HK-2 (cell line): ENCODE data around the gene MGA.

Experiments used
- DNase-seq: peaks from one replicate; pipeline ENCODE4 v3.0.0-alpha.2; 2018; ENCODE audit not compliant: unreplicated experiment

MGA gene

GRCh38 chr15:41782371-41783282, 122.4 kb downstream of the MGA start:
- DNase-seq = no peak

DNA sequence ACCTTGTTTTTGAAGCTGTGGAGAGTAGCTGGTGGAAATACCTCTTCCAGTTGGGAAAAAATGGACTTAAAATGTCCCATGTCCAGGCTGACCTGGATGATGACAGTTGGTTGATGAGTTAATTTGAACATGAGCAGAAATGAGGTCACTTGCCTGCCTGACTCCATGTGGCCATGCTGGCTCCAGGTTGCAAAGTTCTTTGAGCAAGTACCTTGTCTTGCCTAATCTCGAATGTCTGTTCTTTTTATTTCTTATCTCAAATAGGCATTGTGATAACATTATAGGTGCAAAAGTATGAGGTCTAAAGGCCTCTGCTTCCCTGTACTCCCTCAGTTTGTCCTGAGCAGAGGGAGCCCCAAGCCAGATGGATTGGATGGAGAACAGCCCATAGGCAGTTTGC, 123.1 kb downstream of the MGA start:
- DNase-seq = no peak

GRCh38 chr15:41788262-41788661, 128.1 kb downstream of the MGA start:
- no peak for DNase-seq

GRCh38 chr15:41789236-41789635, 129.0 kb downstream of the MGA start:
- no peak for DNase-seq

DNA sequence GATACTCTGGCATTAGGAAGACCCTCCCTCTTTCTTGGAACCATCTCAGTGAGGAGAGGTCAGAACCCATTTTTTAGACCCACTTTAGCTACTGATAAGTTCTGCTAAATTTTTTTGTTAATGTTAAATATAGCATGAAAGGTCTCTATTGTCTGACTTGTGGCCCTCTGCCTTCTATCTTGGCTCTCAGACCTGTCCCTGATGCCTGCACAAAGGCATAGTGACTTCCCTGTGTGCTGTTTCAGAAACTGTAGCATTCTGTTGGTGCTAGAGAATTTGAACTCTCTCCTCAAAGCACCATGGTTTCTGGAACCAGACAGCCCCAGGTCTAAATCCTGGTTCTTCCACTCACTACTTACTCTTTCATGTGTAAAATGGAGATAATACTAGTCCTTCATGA, 129.5 kb downstream of the MGA start:
- DNase-seq = no peak

DNA sequence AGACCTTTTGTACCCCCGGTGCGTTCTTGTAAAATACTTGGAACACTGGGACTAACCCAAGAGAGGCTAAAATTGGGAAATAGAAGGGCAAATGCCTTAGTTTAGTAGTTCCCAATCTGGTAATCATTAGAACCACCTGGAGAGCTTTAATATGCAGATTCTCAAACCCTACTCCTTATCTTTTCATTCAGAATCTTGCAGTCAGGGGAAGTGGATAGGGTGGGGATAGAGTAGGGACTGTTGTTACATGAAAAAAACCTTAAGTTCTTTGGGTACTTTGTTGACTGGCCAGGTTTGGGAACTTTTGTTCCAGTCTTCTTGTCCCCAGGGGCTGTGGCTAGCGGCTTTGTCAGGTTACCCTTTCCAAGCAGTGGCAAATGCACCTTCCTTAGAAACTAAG, 130.0 kb downstream of the MGA start:
- no peak for DNase-seq

DNA sequence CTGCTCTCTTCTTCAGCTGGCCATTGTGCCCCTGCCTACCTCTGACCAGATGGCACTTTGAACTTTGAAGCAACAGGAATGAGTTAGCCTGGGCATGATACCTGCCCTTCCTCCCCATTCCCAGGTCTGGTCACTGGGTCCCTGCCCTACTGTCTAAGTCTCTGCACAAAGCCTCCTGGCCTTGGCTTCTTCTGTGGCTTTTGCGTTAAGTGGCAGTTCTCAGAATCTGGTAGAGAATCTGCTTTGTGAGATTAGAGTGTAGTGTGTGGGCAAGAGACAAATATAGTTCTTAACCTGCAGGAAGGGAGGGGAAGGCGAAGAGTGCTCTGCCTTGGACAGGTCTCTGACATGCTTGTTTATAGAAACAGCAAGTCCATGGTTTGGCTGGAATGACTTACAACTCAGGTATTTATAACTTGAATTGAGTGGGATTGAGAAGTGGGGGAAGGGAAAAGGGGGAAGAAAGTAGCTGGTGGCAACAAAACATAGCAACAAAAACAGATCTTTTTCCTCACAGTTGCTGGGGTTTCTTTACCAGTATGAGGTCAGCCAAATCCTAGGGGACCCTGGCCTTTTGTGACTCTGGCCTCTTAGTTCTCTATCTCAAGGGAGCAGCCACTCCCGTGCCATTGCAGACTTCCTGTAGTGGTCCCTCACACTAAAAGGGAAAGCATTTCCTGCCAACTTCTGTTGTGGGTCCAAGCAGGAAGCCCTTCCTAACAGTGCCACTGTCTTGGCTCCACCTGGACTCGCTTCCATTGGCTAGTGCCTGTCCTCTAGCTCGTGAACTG, 130.7 kb downstream of the MGA start:
- no peak for DNase-seq

- no peak for DNase-seq
Measured at GRCh38 chr15:41791547-41791937, 131.3 kb downstream of the MGA start.

- DNase-seq = no peak
Measured at GRCh38 chr15:41792000-41792637, 131.9 kb downstream of the MGA start.

DNA sequence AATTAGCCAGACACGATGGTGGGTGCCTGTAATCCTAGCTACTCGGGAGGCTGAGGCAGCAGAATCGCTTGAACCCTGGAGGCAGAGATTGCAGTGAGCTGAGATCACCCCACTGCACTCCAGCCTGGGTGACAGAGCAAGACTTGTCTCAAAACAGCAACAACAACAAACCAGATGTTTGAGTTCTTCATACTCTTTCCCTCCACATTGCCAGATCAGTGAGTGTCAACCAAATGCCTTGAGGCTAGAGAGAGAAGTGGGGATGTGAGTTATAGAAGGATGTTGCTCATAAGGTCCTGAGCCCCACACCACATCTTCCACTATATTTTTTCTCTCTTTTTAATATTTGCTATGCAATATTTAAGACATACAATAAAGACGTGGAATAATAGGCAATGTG, 133.9 kb downstream of the MGA start:
- DNase-seq = no peak

DNA sequence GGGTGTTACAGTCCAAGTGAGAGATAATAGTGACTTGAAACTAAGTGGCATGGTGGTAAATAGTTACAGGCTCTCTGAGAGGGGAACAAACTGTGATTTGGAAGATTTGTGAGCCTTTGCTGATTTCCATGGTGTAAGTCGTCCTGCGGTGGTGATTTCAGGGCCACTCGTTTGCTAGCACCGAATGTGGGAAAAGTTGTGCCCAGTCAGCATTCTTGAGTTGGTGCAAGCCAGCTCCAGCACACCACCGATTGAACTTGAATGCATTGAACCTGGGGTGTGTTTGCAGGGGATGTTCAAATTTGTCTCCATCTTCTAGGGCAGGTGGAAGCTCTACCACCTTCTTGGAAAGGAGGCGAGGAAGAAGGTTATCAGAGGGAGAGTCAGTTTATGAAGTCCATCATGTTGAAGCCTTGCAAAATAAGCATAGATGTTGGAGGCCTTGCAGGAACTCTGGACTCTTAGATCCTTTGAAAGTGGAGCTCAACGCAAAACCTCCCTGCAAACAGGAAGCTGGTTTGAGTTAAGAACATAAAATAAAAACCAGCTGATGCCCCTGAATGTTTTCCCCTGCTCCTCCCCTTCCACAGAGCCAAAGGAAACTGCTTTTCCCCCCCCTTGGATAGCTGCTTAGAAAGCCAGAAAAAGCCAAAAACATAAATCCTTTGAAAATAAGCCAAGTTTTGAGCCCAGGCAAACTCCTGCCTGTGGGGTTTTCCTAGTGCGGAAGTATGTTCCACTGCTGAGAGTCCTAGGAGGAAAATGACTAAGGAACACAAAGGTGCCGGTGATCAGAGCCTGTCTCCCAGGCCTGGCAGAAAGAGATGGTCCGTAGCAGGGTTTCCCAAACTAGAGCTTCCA, 136.0 kb downstream of the MGA start:
- DNase-seq = no peak

GRCh38 chr15:41797201-41797944, 137.2 kb downstream of the MGA start:
- no peak for DNase-seq

DNA sequence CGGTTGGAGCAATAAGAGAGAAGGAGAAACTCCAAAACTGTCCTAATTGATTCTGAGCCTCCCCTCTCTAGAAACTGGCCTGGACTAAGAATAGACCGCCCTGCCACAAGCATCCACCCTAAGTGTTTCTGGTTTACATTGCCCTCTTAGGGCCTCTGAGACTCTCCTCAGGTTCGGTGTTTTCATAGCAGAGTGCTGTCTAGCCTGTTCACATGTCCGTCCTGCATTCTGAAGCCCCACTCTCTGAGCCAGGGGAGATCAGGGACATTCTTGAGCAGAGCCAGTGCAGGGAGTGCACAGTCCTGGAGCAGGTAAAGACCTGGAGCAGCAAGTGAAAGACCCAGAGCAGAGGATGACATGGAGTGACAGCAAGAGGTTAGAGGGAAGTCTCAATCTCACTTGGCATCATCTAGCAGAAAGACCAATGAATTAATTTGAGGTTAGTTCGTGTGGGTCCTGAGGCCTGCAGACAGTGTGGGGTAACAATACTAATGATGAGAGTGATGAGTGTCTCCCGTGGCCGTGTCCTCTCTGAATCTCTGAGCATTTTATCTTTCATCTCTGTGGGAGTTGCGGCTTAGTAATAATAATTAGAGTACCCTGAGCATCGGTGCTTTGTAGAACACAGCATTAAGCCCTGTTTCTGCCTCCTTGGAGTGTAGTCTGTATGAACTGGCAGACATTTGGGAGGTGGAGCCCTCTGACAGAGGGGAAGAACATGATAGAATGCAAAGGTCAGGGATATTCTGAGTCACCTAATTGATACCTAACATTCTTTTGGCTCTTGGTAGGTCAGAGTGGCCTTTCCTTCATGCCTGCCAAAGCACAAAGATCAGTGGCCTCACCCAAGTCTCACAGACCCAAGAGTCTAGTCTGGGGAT, 138.6 kb downstream of the MGA start:
- DNase-seq = no peak

GRCh38 chr15:41799488-41799805, 139.2 kb downstream of the MGA start:
- no peak for DNase-seq

DNA sequence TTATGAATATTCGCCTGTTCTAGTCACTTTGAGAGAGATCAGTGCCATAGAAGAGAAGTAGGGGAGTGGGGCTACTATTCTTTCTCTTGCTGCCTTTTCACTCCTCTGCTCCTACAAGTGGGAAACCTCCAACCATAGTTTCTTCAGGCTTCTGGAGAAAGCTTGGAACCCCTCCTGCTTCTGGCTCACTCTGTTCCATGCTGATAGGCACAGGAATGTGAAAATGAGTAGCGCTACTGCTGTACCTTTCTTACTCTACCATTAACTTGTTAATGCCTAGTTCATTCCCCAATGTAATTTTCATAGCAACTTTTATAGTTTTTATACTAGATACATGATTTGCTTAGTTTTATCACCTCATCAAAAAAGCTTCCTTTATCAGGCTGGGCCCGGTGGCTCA, 141.0 kb downstream of the MGA start:
- DNase-seq = no peak

DNA sequence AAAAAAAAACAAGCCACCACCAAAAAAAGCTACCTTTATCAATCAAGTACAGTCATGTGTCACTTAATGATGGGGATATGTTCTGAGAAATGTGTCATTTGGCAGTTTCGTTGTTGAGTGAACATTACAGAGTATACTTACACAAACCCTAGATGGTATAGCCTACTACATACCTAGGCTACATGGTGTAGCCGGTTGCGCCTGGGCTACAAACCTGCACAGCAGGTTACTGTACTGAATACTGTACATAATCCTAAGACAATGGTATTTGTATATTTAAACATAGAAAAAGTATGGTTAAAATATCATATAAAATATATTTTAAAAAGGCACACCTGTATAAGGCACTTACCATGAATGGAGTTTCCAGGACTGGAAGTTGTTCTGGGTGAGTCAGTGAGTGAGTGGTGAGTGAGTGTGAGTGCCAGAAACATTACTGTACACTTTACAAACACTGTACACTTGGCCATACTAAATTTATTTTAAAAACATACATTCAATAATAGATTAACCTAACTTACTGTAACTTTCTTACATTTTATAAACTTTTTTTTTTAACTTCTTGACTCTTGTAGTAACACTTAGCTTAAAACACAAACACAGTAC, 141.7 kb downstream of the MGA start:
- DNase-seq = no peak

GRCh38 chr15:41804361-41804760, 144.2 kb downstream of the MGA start:
- no peak for DNase-seq

DNA sequence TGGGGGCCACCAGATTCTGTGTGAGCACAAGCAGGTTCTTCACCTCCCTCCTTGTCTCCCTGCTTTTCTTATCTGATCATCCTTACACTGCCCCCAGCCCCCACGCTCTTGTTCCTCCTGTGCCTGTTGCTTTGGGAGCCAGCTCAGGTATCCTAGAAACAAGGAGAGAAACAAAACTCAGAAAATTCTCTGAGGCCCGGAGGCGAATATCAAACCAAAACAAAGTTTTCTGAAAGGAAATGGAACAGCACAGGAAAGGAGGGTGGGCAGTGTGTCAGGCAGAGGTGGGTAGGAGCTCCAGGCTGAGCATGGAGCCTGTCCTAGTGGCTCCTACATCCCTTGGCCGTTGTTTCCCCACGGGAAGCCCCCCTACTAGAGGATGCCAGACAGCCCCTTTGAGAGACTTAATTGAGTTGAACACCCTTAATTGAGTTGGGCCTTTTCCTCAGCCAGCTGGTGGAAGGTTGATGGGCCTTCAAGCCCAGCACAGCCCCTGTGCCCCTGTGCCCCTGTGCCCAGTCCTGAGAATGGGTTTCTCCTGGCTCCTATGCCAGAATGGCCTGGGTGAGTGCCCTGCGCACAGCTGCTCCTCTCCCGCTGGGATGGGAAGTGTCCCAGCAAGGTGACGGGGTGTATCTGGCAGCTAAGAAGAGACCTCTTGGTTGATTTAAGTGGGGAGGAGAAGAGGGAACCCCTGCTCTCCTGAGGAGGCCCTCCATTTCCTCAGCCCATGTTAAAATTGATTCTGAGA, 144.9 kb downstream of the MGA start:
- DNase-seq = no peak

- DNase-seq = no peak
Measured at GRCh38 chr15:41805711-41806110, 145.5 kb downstream of the MGA start.
